Skeletal muscle satellite cell (primary cell): ENCODE data around the gene RGS2. TPM values are rescaled to one million over a fixed set of nuclear protein-coding genes. Genes with fewer than 3 reads are reported as not detected.
A peak's percentile ranks its signal among the peaks of the same experiment; 100 is the strongest.

ENCODE experiments used
- H3K27me3 ChIP-seq: 2 replicates; pipeline ENCODE4 v1.7.0; 2013; ENCODE audit warnings: low read length; ENCODE audit not compliant: control insufficient read depth, insufficient read depth
- H3K36me3 ChIP-seq: 2 replicates; pipeline ENCODE4 v1.7.0; 2013; ENCODE audit warnings: mild to moderate bottlenecking, control low read depth, low read length; ENCODE audit not compliant: insufficient read depth
- H3K4me1 ChIP-seq: 2 replicates; pipeline ENCODE4 v1.7.0; 2013; ENCODE audit warnings: low read length; ENCODE audit not compliant: control insufficient read depth, insufficient read depth
- H3K4me2 ChIP-seq: 2 replicates; pipeline ENCODE4 v1.7.0; 2013; ENCODE audit warnings: mild to moderate bottlenecking, low read length
- H3K4me3 ChIP-seq: 2 replicates; pipeline ENCODE4 v1.7.0; 2013; ENCODE audit warnings: low read length
- H3K9ac ChIP-seq: 2 replicates; pipeline ENCODE4 v1.7.0; 2013; ENCODE audit warnings: mild to moderate bottlenecking, low read depth, low read length, moderate library complexity
- H3K9me3 ChIP-seq: replicated peaks from 2 replicates; pipeline ENCODE4 v1.7.0; 2013; ENCODE audit warnings: mild to moderate bottlenecking, control low read depth, low read length
- total RNA-seq: library from RNA; depleted of rRNA; stranded (reverse); fragments of >200 nt; gene quantifications from 2 replicates; pipeline ENCODE4 v1.2.3, GENCODE V29; 2012; rRNA removed

Gene RGS2
- total RNA-seq, result 8.4 and 14.4 TPM in 2 replicates

GRCh38 chr1:192808518-192809306, at the start of gene RGS2:
Gene RGS2, plus strand, starts transcription at chr1:192809039. Its CDS starts 33 bp downstream, at chr1:192809072.
- Histone ChIP-seq H3K4me1 (peaks cover 23% of the 10 kb centered on the region), H3K4me2 (peak within 1 kb of the TSS; percentile 90), H3K27me3 (no peaks in the 10 kb centered on the region), H3K9me3 (no peaks in the 10 kb centered on the region), H3K9ac (peak within 1 kb of the TSS; percentile 90), H3K4me3 (peak within 1 kb of the TSS; percentile 95), H3K36me3 (peaks cover 20% of the 10 kb centered on the region)

DNA sequence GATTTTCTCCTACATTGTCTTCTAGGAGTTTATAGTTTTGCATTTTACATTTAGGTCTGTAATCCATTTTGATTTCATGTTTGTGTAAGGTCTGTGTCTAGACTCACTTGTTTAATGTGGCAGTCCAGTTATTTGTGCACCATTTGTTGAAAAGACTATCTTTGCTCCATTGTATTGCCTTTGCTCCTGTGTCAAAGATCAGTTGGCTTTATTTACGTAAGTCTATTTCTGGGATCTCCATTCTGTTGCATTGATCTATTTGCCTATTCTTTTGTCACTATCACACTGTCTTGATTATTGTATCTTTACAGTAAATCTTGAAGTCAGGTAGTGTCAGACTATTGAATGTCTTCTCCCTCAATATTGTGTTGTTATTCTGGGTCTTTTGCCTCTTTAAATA, 49.7 kb upstream of the RGS2 start:
- Histone ChIP-seq H3K4me2 (no peak overlapping the region), H3K27me3 (no peaks in the 10 kb centered on the region), H3K4me3 (no peak overlapping the region), H3K9ac (no peak overlapping the region), H3K4me1 (peaks cover 14% of the 10 kb centered on the region), H3K36me3 (no peaks in the 10 kb centered on the region), H3K9me3 (no peaks in the 10 kb centered on the region)

- H3K27me3 ChIP-seq, result no peaks in the 10 kb centered on the region
- no peak overlapping the region for H3K9ac ChIP-seq
- no peak overlapping the region for H3K4me2 ChIP-seq
- H3K4me1 ChIP-seq, result peaks cover 23% of the 10 kb centered on the region
- no peaks in the 10 kb centered on the region for H3K36me3 ChIP-seq
- H3K4me3 ChIP-seq, result no peak overlapping the region
- no peaks in the 10 kb centered on the region for H3K9me3 ChIP-seq
Measured at GRCh38 chr1:192762265-192762664, 46.6 kb upstream of the RGS2 start.

GRCh38 chr1:192763243-192763642, 45.6 kb upstream of the RGS2 start:
- Histone ChIP-seq H3K27me3 (no peaks in the 10 kb centered on the region), H3K36me3 (no peaks in the 10 kb centered on the region), H3K4me1 (peaks cover 23% of the 10 kb centered on the region), H3K4me3 (no peak overlapping the region), H3K4me2 (peak overlapping the region; percentile 48), H3K9me3 (no peaks in the 10 kb centered on the region), H3K9ac (no peak overlapping the region)

DNA sequence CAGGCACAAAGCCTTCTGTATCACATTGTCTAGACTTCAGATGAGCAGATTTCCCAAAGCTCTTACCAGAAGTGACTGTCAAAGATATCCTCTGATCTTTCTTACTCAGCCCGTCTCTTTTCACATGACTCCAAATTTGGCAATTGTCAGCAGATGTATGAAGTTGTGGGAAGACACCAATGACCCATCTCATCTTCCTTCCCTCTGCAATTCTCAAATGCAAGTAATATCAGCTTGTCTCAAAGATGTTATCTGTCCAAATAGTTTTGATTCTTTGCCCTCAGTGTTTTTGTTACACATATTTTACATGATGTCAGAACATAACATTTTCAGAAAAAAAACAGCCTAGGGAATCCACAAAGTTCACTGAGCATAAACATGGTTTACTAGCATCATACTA, 45.1 kb upstream of the RGS2 start:
- no peaks in the 10 kb centered on the region for H3K27me3 ChIP-seq
- H3K4me3 ChIP-seq, result no peak overlapping the region
- H3K36me3 ChIP-seq, result no peaks in the 10 kb centered on the region
- H3K4me1 ChIP-seq, result peaks cover 23% of the 10 kb centered on the region
- H3K9ac ChIP-seq, result no peak overlapping the region
- H3K4me2 ChIP-seq, result peak overlapping the region; percentile 48
- no peaks in the 10 kb centered on the region for H3K9me3 ChIP-seq

- no peaks in the 10 kb centered on the region for H3K9me3 ChIP-seq
- no peaks in the 10 kb centered on the region for H3K36me3 ChIP-seq
- peaks cover 23% of the 10 kb centered on the region for H3K4me1 ChIP-seq
- H3K9ac ChIP-seq, result no peak overlapping the region
- H3K27me3 ChIP-seq, result no peaks in the 10 kb centered on the region
- no peak overlapping the region for H3K4me2 ChIP-seq
- no peak overlapping the region for H3K4me3 ChIP-seq
Measured at GRCh38 chr1:192764675-192765074, 44.2 kb upstream of the RGS2 start.

DNA sequence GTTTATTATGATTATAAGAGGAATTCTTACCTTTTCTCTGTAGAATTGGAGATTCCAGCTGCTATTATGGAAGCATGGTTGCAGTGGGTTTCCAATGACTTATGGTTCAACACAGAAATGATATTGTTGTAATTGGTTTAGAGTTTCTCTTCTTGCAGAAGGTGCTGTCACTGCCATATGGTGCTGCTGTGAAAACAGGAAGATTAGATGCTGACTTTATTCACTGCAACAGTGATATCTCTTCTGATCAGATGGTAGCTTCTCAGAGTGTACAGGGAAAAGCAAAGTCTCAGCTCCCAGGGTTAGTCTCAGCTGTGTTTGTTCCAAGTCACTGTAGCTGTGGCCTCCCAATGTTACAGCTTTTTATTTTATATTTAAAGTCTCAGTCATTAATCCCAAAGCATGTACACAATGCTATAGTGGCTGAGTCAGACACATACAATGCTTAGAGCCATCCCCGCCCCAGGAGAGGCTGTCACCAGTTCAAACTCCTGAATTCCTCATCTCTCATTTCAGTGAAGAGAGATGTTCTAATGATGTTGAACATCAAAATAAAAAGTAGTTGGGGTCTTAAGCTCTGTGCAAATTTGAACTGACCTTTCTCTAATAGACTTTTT, 42.7 kb upstream of the RGS2 start:
- H3K9me3 ChIP-seq, result no peaks in the 10 kb centered on the region
- peak overlapping the region; percentile 29 for H3K4me2 ChIP-seq
- no peak overlapping the region for H3K4me3 ChIP-seq
- H3K4me1 ChIP-seq, result peaks cover 23% of the 10 kb centered on the region
- no peaks in the 10 kb centered on the region for H3K27me3 ChIP-seq
- no peaks in the 10 kb centered on the region for H3K36me3 ChIP-seq
- no peak overlapping the region for H3K9ac ChIP-seq

GRCh38 chr1:192766876-192767275, 42.0 kb upstream of the RGS2 start:
- Histone ChIP-seq H3K4me3 (no peak overlapping the region), H3K36me3 (no peaks in the 10 kb centered on the region), H3K9ac (no peak overlapping the region), H3K27me3 (no peaks in the 10 kb centered on the region), H3K9me3 (no peaks in the 10 kb centered on the region), H3K4me2 (no peak overlapping the region), H3K4me1 (peaks cover 23% of the 10 kb centered on the region)

GRCh38 chr1:192767798-192768197, 41.0 kb upstream of the RGS2 start:
- Histone ChIP-seq H3K4me3 (no peak overlapping the region), H3K4me1 (peaks cover 22% of the 10 kb centered on the region), H3K9me3 (no peaks in the 10 kb centered on the region), H3K9ac (no peak overlapping the region), H3K27me3 (no peaks in the 10 kb centered on the region), H3K36me3 (no peaks in the 10 kb centered on the region), H3K4me2 (no peak overlapping the region)

- H3K27me3 ChIP-seq, result no peaks in the 10 kb centered on the region
- no peaks in the 10 kb centered on the region for H3K36me3 ChIP-seq
- H3K4me1 ChIP-seq, result peaks cover 15% of the 10 kb centered on the region
- no peak overlapping the region for H3K4me3 ChIP-seq
- H3K9me3 ChIP-seq, result no peaks in the 10 kb centered on the region
- no peak overlapping the region for H3K4me2 ChIP-seq
- no peak overlapping the region for H3K9ac ChIP-seq
Measured at GRCh38 chr1:192768463-192768862, 40.4 kb upstream of the RGS2 start.

- H3K9me3 ChIP-seq, result no peaks in the 10 kb centered on the region
- no peaks in the 10 kb centered on the region for H3K36me3 ChIP-seq
- H3K4me1 ChIP-seq, result peaks cover 2% of the 10 kb centered on the region
- no peaks in the 10 kb centered on the region for H3K27me3 ChIP-seq
- H3K4me2 ChIP-seq, result no peak overlapping the region
- H3K4me3 ChIP-seq, result no peak overlapping the region
- no peak overlapping the region for H3K9ac ChIP-seq
Measured at GRCh38 chr1:192771341-192771740, 37.5 kb upstream of the RGS2 start.

DNA sequence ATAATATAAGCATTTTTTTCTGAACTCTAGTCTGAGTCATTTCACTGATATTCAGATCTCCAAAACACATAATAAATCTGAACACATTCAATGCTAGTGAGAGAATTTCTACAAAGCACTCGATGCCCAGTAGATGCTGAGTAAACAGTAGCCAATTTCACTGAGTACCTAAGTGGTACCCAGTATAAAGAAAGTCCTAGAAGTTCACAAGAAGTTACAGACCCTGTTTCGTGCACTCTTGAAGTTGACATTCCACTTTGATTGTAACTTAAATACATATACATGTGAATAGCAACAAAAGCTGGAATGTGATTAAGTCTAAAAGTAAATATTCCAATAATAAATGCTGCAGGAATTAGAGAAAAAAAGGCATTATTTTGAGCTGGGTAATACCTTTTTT, 33.2 kb upstream of the RGS2 start:
- Histone ChIP-seq H3K9me3 (no peaks in the 10 kb centered on the region), H3K4me2 (no peak overlapping the region), H3K36me3 (no peaks in the 10 kb centered on the region), H3K9ac (no peak overlapping the region), H3K27me3 (no peaks in the 10 kb centered on the region), H3K4me3 (no peak overlapping the region), H3K4me1 (no peaks in the 10 kb centered on the region)
